ENCODE data around the gene CCM2.

The CCM2 gene

DNA sequence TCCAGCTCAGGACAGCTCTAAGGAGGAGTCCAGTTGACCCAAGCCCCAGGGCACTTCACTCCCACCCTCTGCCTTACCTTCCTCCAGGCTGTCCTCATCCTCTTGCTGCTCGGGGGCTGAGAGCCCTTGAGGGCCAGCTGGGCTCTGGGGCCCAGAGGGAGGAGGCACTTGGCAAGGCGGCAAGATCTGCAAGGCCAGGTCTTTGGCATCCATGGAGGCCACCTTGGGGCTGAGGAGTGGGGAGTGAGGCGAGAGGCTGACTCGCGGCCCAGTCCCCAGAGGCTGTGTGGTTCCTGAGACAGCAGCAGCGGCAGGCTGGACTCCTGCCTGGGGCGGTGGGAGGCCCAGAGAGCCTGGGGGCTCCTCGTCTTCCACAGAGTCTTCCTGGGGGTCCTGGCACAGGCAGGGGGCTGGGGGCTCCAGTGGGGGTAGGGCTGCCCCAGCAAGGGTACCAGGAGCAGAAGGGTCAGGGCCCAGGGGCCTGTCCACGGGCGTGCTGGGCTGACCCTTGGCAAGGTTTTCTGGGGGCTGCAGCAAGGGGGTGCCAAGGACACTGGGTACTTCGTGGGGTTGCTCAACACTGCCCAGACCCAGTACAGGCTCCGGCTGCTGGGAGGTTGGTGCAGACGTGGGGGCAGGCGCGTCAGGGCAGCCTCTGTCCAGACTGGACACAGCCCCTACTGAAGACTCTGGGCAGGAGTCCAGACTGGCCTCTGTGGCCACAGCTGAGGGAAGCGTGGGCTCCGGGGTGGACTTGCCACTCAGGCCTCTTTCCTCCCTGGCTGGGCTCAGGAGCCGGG is 82.2 kb downstream of the CCM2 start:
- DNase-seq (ENCODE audit: low spot score): peak; percentile 89

DNA sequence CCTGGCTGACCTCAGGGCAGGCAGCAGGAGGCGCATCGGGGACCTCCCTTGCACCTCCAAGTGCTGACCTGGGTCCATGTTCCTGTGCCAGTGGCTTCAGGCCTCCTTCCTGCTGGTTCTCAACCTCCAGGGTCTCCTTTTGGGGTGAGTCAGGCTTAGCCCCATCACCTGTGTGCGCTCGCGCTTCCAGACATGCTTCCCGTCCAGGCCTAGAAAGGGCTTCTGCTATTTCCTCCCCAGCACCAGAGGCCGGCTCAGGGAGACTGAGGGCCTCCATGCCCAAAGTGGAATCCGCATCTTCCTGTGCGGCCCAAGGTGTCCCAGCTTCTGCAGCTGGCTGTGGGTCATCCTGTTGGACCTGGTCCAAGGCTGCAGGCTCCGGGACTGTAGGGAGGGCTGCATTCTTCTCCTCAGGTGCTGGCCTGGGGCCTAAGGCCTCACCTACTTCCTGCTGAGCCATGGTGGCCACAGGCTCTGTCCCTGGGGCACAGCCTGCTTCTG is 82.9 kb downstream of the CCM2 start:
- no peak for DNase-seq (ENCODE audit: low spot score)

DNA sequence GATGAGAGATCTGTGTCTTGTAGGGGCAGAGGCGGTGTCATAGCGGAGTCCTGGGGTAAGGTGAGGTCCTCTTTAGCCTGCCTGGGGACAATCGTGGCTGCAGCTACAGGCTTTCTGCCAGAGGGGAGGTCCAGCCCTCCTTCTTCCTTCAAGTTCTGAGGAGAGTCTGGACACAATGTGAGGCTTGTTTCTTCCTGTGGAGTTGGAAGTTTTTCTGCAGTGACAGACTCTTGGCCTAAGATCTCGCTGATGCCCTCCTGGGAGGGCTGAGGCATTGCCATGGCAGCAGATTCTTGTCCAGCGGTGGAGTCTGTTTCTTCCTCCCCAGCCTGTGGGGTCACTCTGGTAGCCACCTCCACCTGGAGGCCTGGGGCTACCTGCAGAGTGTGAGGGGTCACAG is 84.3 kb downstream of the CCM2 start:
- peak; percentile 22 for DNase-seq (ENCODE audit: low spot score)

DNA sequence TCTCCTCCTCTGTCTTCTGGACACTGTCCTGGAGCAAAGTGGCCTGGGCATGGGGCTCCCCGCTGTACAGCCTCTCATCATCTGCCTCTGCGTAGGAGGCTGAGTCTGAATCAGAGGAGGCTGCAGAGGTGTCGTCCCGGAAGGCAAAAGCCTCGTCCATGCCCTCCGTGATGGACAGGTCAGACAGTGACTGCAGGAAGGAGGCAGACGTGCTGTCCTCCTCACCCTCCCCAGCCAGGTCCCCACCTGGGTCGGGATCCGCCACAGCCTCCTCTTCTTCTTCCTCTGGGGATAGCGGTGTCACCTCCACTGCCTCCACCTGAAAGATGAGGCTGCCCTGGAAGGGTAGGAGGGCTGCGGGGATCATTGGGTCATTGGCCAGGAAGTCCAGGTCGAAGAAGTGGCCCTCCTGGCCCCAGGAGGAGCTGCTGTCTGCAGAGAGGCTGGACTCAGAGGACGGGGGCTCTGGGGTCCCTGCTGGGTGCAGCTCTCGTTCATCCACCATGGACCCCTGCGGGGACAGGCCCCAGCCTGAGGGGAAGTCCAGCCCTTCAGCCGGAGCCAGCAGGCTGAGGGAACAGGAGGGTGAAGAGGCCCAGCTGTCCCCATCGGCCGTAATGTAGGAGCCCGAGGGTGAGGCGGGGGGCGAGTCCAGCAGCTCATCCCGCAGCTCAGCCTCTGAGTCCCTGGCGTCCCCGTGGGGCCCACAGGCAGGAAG is 85.1 kb downstream of the CCM2 start:
- DNase-seq (ENCODE audit: low spot score): no peak

DNA sequence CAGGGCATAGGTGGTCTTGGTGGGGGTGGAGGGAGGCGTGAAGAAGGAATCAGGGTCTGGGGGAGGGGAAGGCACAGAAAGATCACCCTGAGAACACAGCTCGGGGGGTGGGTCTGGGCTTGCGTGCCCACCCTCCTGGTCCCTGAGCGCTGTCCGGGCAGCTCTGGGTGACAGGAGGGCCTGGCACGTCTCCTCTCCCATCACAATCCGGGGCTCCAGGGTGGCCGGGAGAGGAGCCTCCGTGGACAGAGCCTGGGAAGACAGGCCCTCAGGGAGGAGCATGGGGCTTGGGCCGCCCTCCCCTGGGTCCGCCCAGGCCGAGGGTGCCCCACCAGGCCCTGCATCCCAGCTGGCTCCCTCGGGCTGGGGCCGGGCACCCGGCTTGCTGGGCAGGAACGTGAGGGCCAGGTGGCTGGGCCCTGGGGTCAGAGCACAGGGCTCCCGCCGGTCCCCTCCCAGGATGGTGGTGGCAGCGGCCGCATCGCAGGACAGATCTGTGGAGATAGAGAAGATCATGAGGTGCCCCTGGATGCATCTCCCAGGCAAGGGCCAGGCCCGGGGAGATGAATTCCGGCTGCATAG is 85.7 kb downstream of the CCM2 start:
- no peak for DNase-seq (ENCODE audit: low spot score)

DNA sequence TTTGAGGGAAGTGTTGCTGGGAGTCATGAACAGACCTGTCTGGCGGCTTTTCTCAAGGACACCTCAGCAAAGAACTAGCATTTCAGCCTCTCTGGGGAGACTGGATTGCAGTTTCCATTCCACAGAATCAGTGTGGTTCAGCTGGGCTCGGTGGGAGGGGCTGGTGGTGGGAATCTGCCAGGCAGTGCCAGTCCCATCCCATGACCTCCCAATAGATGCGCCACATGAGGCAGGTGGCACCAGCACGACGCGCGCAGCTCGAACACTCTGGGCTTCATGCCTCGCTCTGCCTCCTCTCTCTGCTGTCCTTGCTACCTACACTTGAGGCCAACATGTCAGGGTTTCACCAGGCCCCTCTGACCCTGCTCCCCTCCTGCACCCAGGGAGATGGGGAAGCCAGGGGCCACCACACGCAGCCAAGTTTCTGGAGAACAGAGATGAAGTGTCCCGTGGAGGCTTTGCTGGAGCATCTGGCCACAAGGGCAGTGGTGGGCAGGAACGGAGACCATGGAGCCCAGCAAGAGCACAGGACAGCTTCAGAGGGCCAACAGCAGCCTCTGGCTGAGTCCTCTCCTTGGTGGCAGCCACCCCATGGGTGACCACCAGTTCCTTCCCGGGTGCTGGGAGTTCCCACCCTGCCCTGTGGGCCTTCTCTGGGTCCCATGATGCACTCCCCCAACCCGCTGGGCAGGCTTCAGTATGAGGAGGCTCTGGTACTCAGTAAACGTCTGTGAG is 86.5 kb downstream of the CCM2 start:
- peak; percentile 90 for DNase-seq (ENCODE audit: low spot score)

DNA sequence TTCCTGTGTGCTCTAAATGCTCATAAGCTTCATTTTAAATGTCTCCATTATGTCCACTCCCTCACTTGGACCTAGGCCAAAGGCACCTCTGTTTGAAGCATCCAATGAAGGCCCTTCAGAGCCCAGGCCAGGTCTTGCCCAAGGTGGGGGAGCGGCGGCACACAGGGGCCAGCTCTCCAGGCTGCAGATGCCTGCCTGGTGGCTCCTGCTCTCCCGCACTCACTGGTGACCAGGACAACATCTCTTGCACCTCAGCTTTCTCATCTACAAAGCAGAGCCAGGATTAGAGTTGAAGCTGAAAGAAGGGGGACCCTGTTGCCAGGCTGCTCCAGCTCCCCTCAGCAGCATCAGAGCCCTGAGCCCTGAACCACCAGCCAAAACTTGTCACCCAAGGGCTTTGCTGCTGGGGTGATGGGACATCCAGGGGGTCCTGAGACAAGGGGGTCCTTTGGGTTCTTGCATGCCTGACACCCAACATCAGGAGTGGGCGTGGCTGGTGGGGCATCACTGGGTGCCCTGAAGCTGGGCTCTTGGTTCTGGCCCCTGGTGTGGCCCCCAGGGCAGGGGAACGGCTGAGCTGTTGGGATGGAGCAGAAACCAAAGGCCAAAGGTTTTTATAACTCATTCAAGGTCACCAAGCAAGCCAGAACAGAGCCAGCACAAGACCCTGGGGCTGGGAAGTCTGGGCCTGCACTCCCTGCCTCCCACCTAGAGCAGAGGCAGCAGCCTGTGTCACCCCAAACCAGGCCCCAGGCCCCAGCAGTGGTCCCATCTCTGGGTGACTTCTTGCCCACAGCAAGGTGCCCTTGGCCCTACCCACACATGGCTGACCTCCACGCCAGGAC is 87.5 kb downstream of the CCM2 start:
- no peak for DNase-seq (ENCODE audit: low spot score)

DNA sequence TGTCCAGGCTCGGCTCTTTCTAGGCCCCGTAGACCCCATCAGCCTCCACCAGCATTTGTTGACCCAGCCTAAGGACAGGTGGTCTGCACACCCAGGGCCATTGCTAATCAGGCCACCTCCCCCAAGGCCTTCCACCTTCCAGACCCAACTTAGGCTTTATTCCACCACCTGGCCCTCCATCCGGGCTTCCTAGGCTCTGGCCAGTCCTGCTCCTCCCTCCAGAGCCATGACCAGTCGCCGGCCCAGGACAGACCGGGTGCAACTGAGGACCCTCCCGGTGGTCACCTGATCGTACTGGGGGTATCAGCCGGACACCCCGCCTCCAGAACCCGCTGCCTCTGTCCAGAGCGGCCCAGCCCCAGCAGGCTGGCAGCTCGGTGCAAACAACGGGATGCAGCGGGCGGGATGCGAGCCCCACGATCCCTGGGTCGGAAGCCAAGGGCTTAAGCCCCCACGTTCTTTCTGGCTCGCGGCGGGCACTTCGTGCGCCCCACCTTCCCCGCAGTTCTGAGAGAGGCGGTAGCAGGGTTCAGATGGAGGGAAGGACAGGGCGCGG is 88.2 kb downstream of the CCM2 start:
- DNase-seq (ENCODE audit: low spot score): no peak

DNA sequence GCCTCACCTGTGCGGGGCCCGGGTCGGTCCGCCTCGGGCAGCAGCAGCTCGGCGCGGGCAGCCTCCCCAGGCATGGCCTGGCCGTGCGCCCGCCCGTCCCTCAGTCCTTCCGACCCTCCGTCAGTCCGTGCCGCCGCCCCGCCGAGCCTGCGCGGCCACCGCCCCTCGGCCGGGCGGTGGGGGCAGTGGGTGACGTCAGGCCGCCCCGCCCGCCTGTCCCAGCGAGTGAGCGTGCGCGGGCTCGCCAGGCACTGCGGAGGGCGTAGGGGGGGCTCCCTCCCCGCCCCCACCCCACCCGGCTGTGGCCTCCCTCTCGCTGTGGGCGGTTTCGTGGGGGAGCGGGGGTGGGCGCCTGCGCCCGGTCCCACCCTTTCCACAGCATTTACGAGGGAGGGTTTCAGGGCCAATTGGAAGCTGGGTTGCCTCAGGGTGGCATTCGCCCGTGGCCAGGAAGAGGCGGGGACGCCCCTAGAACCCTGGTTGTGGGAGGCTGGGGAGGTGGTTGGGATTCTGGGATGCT is 88.9 kb downstream of the CCM2 start, which contains the start of gene NACAD:
TSS of gene NACAD (minus strand) at position 149 of the 520 bp plus-strand sequence. CDS start at position 74, 75 bp downstream.
- peak; percentile 91 for DNase-seq (ENCODE audit: low spot score)

DNA sequence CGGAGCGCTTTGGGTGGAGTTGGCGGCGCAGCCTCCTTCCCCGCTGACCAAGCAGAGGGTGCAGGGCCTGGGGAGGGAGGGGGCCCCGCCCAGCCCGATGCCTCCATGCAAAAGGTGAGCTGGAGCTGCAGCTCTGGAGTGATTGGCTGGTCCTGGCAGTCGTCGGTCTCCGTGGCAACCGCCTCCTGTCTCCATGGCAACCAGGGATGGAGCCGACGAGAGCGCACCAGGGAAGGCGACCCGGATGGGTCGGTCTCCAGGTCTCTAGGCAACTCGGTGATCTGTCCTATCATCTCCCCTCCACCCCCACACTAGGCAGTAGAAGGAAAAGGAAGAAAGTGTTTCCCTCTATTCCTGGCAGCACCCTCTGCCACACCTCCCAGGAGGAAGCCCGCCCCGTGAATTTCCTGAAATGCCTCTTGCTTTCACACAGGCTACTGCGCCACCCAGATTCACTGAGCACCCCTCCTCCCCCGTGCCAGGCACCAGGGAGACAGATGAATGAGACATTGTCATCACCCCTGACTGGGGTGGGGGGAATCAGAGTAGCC is 89.4 kb downstream of the CCM2 start:
- DNase-seq (ENCODE audit: low spot score): peak; percentile 97

DNA sequence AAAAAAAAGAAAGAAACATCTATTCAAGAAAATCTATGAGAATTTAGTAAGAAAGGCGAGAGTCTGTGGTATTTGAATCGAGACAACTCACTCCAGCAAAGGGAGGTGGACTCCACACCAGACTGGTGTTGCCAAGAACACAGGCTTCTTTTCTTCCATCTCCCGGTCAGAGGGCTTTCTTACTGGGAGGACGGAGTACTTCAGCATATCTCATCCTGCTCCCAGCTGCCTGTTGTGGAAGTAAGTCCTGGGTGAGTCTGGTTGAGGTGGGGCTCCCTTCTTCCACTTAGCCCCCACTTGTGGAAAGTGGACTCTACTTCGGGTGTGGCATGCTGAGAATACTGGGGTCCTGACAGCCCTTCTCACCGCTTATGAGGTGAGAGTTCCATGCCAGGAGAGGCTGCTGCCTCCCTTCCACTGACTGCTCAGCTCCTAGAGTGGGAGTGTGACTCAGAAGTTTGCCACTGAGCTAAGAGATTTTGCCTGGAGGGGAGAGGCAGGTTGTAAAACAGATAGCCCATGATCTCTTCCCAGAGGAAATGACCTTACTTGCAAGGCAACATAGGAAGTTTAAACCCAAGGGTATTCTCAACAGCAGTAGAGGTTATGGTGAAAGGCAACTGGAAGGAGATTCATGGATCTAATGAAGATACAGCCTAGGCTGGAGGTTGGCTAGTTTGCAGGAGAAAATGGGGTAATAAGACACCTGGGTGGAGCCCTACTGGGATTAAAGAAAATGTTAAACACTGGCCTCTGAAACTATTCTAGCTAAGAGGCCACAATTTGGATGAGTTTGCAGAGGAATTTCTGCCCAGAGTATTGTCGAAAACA is 92.3 kb downstream of the CCM2 start:
- no peak for DNase-seq (ENCODE audit: low spot score)

DNA sequence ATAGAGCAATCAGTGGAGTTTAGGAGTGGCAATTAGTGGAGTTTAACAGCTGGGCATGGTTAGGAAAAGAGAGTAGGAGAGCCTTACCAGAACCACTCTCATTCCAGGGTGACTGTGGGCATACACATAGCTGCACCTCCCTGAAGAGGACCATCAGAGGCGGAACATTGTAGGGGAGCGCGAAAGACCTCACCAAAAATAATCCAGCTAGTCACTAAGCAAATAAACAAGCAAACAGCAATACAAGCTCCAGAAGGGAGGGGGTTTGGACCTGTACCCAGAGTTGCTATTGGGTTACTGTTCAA is 92.9 kb downstream of the CCM2 start:
- DNase-seq (ENCODE audit: low spot score): no peak

DNA sequence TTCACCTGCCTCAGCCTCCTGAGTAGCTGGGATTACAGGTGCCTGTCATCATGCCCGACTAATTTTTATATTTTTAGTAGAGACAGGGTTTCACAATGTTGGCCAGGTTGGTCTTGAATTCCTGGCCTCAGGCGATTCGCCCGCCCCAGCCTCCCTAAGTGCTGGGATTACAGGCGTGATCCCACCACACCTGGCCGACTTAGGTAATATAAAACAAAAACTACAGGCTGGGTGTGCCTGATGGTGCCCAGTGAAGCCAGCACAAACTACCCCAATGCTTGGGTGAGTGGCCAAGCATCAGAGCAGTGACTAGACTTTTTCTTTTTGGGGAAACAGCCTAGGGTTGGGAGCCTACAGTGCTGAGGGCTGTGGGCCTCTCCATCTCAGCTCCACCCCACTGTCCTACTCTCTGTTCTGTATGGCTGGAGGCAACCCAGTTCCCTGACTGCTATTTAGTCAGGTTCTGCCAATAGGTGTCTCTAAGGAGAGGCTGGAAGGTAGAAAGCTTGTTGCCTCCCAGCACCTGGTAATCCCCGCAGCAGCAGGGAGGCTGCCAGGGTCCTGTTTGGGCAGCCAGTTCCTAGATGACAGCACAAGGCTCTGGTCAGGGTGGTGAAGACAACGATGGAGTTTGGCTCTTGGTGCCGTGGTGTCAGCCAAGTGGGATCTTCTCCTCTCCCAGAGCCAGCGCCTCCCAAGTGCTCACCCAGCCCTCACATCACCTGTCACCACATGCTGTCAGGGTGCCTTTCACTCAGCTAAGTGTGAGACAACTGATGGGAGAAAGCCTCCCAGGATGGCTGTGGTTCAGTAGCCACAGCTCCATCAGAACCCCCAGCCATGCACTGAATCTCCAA is 99.2 kb downstream of the CCM2 start:
- no peak for DNase-seq (ENCODE audit: low spot score)

DNA sequence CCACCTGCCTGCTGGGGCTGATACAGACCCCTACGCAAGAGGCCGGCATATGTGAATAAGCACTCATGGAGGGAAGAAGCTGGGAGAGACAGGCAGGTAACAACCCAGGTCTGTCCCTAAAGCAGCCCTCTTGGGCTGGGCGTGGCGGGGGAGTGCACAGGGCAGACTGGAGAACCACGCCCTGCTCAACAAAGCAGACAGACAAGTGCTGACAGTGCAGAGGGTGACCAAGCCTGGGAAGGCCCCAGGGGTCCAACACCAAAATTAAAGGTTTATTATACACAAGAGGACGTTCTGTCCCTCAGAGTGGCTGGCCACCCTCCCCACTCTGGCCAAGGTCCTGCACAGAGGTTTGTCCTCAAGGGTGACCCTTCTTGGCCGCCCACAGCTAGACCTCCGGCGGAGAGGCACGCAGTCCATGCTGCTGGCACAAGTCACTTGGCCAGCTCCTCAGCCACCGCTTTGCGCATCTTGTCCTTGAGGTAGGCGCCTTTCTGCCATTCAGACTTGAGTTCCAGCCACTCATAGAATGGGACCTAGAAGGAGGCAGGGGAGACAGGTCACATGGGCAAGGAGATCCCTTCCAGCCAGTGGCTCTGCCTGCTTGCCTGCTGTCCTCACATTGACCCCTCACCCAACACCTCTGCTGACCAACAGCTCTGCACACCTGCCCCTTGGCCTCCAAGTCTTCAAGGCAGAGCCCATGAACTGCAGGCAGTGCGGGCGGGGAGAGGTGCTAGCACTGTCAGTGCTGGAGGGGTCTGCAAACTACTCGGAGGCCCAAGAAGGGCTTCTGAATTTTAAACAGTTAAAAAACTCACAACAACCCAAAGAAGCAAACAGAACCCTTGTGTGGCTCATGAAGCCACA is 100.1 kb downstream of the CCM2 start:
- no peak for DNase-seq (ENCODE audit: low spot score)

DNA sequence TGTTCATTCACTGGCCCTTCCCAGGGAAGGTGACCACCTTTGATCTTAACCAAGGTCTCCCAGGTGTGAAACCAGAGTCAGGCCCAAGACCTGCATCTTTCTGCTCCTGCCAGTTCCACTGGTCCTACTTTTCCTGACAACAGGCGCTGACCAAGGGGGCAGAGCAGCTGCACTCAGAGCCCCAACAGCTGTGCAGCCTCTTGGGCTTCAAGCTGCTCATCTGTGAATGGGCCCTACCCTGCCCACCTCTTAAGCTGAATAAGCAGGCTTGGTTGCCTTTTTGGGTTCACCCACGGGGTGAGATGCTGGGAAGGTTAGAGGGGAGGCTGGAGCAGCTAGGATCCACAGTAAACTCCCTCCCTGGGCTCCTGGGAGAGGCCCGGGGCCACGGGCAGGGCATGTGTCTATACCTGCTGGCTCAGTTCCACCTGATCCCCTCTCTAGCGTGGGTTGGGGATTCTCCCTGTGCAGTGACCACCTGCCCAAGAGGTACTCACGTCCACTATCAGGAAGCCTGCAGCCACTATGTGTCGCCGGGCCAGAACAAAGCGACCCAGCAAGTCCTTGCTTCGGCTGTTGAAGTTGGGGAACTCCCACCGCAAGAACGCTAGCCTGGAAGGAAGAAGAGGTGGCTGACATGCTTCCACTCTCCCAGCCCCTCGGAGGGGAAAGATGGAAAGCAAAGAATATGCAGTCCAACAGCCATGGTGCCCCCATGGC is 100.9 kb downstream of the CCM2 start:
- DNase-seq (ENCODE audit: low spot score): no peak

DNA sequence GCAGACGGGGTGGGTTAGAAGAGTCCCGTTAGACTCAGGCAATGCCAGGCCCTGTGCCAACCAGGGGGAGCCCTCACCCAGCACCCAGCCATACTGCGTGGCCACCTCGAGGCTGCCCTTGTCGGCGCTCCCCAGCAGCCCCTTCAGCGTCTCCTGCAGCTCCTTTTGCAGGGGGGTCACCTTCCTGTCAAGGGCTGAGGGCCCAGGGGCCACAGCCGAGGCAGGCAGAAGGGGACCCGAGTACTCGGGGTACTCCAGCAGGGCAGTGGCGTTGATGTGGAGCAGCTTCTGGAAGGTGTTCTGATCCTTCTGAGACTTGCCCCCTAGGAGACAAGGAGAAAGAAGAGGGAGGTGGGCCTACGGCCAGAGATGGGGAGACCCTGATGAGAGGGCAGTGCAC is 101.7 kb downstream of the CCM2 start:
- no peak for DNase-seq (ENCODE audit: low spot score)
